Stimulated activated CD8-positive, alpha-beta memory T cell treated with anti-CD3 and anti-CD28 coated beads, Interleukin-12 subunit alpha, Interleukin-12 subunit beta, amount 100 ng/mL, for 1 hour (primary cell): Measurements from ENCODE around the gene TTC23.
"Not testable (repeated sequence)": the region's sequence is repeated elsewhere in the genome, so short reads cannot be mapped to it uniquely, and the experiment has no call there.

ENCODE experiments used
- DNase-seq: peaks from one replicate; pipeline ENCODE4 v3.0.0-alpha.2; 2020; ENCODE audit warnings: low read depth

The TTC23 gene

GRCh38 chr15:99192181-99192580 lies 57.2 kb downstream of the TTC23 start:
- not testable (repeated sequence) for DNase-seq

GRCh38 chr15:99187936-99188335 lies 61.4 kb downstream of the TTC23 start:
- DNase-seq: no peak

GRCh38 chr15:99185414-99186130 lies 63.8 kb downstream of the TTC23 start:
- no peak for DNase-seq

GRCh38 chr15:99182791-99183190 lies 66.6 kb downstream of the TTC23 start:
- DNase-seq: no peak

GRCh38 chr15:99181545-99181971 lies 67.8 kb downstream of the TTC23 start:
- no peak for DNase-seq

GRCh38 chr15:99180964-99181306 lies 68.4 kb downstream of the TTC23 start:
- no peak for DNase-seq

GRCh38 chr15:99180086-99180963 lies 69.1 kb downstream of the TTC23 start:
- DNase-seq: no peak

GRCh38 chr15:99177679-99178078 lies 71.7 kb downstream of the TTC23 start:
- DNase-seq: no peak

- DNase-seq: no peak
Measured at GRCh38 chr15:99176757-99177156, 72.6 kb downstream of the TTC23 start.

- no peak for DNase-seq
Measured at GRCh38 chr15:99174567-99175395, 74.6 kb downstream of the TTC23 start.

- DNase-seq: no peak
Measured at GRCh38 chr15:99172989-99173388, 76.4 kb downstream of the TTC23 start.

GRCh38 chr15:99172171-99172570 lies 77.2 kb downstream of the TTC23 start:
- no peak for DNase-seq

GRCh38 chr15:99170476-99171065 lies 78.8 kb downstream of the TTC23 start:
- no peak for DNase-seq

- DNase-seq: no peak
Measured at GRCh38 chr15:99169769-99170311, 79.5 kb downstream of the TTC23 start.

GRCh38 chr15:99168601-99169580 lies 80.5 kb downstream of the TTC23 start:
- no peak for DNase-seq

GRCh38 chr15:99167640-99168039 lies 81.7 kb downstream of the TTC23 start:
- no peak for DNase-seq

GRCh38 chr15:99167201-99167600 lies 82.2 kb downstream of the TTC23 start:
- no peak for DNase-seq

GRCh38 chr15:99165956-99166689 lies 83.3 kb downstream of the TTC23 start:
- no peak for DNase-seq

- DNase-seq: no peak
Measured at GRCh38 chr15:99165020-99165790, 84.2 kb downstream of the TTC23 start.
